Measurements from ENCODE around the gene EID3.
"Not testable (repeated sequence)": the region's sequence is repeated elsewhere in the genome, so short reads cannot be mapped to it uniquely, and the experiment has no call there.

Gene EID3

DNA sequence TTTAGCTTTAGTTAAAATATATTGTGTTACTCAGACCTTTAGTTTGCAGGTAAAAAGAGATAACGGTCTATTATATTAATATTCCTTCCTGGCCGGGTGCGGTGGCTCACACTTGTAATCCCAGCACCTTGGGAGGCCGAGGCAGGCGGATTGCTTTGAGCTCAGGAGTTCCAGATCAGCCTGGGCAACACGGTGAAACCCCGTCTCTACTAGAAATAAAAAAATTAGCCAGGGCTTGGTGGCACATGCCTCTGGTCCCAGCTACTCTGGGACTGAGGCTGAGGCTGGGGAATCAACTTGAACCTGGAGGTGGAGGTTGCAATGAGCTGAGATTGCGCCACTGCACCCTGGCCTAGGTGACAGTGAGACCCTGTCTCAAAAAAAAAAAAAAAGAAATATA is 13.2 kb upstream of the EID3 start:
- DNase-seq (ENCODE audit: low read depth): no peak

DNA sequence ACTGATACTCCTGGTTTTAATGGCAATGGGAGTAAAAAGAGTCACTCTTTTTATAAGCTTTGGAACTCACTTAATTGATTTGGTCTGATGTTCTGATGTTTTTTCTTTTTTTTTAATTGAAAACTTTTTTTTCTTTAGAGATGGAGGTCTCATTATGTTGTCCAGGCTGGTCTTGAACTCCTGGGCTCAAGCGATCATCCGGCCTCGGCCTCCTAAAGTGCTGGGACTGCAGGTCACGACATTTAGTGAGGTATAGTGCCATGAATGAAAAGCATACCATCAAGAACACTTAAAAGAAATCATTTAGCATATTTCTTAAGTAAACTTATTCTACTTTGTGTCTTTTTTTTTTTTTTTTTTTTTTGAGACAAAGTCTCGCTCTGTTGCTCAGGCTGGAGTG is 12.7 kb upstream of the EID3 start:
- no peak for DNase-seq (ENCODE audit: low read depth)

DNA sequence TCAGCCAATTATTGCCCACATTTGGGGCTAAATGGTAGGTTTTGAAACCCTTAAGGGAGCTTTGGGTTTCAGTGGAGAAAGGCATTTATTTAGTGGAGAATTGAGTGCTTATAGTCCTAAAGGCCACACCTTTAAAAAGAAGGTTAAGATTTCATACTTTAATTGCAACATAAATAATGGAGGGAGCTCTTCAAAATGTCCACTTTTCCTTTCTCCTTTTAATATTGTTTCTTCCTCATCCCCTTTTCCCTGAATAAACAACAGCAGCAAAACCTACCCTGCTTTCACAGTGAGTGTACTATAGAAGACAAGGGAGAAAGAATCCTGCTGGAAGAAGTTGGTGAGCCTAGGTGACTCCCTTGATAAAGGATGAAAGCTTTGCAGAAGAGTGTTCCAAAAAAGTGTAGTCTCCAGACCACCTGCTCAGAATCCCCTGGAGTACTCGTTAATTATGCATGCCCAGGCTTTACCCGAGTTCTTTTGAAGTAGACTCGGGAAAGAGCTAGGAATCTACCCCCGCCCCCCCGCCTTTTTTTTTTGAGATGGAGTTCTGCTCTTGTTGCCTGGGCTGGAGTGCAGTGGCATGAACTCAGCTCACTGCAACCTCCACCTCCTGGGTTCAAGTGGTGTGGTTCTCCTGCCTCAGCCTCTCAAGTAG is 11.5 kb upstream of the EID3 start:
- DNase-seq (ENCODE audit: low read depth): no peak

DNA sequence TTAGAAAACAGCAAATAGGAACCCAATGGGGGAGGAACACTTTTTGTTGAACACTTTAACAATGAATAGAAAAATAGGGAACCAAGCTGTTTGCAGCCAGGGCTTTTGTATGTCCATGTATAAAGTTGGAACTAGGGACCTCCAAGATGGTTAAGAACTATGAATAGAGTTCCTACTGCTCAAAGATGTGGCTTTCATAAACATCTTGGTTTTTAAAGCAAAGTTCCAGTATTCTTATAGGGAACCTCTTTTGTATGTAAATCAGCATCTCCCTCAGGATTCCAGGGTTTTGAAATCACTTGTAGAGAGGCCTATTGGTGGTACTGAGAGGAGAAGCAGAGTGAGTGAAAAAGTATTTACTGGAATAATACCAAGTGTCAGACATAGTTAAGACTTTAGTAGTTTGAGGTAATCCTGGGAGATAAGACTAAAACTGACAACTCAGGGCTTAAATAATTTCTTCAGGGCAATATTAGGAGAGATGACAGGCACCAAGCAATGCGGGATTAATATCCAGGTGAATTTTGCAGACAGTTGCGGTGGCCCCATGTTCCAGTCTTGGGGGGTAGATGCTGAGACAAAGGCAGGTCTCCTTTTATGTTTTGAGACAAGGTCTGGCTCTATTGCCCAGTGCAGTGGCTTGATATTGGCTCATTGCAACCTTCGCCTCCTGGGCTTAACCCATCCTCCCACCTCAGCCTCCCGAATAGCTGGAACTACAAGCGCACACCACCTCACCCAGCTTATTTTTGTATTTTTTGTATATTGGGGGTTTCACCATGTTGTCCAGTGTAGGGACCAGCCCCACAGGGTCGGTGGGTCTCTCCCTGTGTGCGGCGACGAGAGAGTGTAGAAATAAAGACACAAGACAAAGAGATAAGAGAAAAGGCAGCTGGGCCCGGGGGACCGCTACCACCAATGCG is 10.4 kb upstream of the EID3 start:
- DNase-seq (ENCODE audit: low read depth): no peak

DNA sequence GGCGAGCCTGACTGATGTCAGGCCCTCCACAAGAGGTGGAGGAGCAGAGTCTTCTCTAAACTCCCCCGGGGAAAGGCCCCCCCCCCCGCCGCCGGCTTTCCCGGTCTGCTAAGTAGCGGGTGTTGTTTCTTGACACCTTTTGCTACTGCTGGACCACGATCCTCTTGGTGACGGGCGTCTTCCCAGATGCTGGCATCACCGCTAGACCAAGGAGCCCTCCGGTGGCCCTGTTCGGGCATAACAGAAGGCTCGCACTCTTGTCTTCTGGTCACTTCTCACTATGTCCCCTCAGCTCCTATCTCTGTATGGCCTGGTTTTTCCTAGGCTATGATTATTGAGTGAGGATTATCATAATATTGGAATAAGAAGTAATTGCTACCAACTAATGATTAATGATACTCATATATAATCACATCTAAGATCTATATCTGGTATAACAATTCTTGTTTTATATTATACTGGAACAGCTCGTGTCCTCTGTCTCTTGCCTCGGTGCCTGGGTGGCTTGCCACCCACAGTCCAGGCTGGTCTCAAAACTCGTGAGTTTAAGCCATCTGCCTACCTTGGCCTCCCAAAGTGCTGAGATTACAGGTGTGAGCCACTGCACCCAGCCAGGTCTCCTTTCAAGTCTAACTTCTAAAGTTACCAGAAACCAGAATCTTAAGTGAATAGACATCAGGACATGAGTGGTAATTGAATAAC is 9.2 kb upstream of the EID3 start:
- not testable (repeated sequence) for DNase-seq (ENCODE audit: low read depth)

DNA sequence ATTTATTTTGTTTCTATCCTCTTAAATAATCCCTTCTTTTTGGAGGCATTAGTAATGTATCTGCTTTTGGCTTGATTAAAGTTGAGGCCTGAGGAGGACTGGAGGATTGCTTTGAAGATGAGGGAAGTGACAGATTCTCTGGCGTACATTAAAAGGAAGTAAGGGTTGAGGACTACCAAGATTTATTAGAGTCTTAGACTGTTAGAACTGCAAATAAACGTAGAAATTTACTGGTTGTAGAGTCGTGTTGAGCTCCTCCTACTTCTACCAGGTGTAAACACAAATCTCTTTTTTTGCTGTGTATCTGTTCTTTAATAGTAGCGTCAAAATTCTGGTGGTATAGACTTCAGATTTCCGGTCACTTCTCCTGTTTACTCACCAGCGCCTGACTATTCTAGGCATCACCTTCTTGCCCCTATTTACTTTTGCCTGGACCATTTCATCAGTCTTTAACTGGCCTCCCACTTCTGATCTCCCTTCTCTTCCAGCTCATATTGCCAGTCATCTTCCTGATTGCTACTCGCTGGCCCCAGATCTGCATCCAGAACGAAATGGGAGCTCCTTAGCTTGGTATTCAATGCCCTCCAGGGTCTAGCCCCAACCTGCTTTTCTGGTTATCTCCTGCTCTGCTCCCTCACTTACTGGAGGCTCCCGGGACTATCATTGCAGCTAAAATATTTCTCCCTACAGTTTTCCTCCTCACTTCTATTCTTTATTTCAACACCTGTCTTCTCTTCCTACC is 8.4 kb upstream of the EID3 start:
- no peak for DNase-seq (ENCODE audit: low read depth)

DNA sequence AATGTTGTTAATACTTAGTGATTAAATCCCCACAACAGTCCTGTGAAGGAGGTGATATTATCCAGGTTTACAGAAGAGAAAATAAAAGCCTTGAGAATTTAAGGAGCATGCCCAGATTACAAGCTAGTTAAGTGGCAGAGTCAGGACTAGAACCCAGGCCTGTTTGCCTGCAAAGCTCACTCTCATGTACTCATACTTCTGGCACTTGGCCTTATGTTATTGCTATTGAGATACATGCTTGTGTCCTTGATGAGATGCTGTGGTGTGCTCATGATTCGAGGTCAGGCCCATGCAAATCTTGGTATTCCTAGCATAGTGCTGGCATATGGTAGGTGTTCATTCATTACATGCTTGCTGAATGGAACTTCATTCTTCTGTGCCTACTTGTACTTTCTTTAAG is 7.6 kb upstream of the EID3 start:
- DNase-seq (ENCODE audit: low read depth): no peak

DNA sequence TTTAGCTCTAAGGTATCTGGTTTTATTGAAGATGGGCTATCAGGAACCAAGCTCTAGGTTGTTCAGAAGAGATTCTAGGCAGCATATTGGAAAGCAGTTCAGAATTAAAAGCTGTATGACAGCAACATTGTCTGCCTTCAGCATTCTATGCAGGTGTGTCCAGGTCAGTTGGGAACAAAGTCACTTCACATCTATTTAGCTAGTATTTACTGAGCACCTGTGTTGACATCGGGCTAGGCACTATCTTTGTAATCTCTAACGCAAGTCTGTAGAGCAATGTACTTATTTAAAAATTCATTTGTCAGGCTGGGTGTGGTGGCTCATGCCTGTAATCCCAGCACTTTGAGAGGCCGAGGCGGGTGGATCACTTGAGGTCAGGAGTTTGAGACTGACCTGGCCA is 6.8 kb upstream of the EID3 start:
- no peak for DNase-seq (ENCODE audit: low read depth)

DNA sequence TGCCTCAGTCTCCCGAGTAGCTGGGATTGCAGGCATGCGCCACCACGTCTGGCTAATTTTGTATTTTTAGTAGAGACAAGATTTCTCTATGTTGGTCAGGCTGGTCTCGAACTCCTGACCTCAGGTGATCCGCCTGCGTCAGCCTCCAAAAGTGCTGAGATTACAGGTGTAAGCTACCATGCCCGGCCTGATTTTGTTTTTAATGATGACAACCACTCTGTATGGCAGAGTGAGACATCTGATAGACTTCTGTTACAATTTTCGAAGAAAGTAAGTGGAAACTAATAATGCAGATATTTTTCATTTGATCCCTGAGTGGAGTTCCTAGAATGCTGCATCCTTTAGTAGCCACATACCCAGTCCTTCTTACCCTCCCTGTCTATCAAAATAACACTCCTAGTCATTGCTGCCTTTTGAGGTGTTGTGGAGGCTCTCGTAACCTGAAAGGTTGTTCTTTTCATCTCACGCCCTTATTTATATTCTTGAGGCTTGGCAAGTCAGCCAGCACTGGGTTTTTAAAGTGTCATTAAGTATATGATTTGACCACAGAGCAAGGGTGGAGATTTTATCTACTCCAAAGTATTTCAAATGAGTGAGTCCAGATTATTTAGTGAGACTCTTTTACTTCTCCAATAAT is 5.9 kb upstream of the EID3 start:
- DNase-seq (ENCODE audit: low read depth): no peak

DNA sequence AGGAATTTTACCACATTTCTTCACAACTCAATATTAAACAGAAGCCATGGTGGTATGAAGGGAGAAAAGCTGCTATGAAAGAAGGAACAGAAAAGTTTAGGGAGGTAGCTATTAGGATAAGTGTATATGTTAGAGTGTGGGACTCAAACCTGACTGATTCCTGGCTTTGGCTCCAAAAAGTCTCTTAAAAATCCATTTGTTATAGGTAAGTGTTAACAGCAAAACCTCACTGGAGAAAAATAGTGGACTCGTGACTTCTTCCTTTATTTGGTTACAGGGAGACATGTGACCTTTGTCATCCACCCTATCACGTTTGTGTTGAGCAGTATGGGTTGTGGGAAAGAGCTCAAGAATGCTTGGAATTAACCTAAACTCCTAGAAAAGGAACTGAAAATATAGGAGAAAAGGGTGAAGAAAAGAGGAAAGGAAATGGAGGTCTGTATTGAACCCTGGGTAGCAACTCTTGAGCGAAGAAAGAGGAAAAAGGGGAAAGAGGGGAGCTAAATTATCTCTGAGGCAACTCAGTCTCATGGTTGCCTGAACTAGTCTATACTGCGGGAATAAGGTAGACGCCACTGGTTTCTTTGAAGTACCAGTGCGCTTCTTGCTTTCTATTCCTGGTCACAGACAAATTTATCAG is 3.6 kb upstream of the EID3 start:
- no peak for DNase-seq (ENCODE audit: low read depth)

DNA sequence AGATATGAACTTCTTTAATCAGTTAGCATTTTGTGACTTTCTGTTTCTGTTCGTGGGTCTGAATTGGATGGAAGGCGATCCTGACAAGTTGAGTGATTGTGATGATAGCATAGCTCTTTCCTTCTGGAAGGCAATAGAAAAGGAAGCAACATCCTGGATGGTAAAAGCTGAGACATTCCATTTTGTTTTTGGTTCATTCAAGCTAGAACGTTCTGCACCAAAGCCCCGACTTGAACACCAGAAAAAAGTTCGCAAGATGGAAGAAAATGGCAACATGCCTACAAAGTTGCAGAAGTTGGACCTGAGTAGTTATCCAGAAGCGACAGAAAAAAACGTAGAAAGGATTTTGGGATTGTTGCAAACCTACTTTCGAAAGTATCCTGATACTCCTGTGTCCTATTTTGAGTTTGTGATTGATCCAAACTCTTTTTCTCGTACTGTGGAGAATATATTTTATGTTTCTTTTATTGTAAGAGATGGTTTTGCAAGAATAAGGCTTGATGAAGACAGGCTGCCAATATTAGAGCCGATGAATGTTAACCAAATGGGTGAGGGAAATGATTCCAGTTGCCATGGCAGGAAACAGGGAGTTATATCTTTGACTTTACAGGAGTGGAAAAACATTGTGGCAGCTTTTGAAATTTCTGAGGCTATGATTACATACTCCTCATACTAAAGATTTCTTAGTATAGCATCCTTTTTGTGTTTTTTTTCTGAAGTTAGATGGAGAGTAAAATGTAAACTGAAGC is 896 bp downstream of the EID3 start:
- DNase-seq (ENCODE audit: low read depth): no peak

DNA sequence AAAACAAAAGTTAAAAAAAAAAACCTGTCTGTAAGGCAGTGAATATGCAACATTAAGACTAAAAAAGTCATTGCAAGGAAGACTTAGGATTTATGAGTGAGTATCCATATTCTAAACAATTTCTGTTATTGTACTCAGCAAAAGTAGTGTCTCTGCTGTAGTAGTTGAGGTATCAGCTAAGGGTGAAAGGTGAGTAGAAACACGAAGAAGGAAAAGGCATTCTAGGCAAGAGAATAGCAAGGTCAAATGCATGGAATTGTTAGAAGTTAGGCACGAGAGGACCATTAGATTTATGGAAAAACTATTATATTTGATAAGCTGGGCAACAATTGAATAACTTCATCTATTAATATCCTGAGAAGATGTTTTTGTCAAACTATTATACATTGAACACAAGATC is 1.8 kb downstream of the EID3 start:
- DNase-seq (ENCODE audit: low read depth): no peak

DNA sequence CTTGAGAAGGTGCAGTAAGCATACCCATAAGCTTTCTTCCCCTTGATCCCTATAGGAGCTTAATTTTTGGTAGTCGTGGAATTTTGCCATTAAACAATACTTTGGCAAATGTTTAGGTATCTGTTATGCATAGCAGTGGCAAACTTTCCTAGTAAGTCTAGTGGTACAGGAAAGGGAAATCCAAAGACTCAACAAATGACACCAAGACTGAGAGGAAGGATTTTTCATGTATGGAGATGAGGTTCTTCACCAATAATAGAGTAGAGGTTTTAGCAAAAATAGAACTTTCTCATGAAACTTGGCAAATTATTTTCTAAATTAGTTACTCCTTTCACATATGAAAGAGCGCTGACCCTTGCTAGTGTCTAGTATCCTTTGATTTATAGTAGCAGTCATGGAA is 2.8 kb downstream of the EID3 start:
- no peak for DNase-seq (ENCODE audit: low read depth)

DNA sequence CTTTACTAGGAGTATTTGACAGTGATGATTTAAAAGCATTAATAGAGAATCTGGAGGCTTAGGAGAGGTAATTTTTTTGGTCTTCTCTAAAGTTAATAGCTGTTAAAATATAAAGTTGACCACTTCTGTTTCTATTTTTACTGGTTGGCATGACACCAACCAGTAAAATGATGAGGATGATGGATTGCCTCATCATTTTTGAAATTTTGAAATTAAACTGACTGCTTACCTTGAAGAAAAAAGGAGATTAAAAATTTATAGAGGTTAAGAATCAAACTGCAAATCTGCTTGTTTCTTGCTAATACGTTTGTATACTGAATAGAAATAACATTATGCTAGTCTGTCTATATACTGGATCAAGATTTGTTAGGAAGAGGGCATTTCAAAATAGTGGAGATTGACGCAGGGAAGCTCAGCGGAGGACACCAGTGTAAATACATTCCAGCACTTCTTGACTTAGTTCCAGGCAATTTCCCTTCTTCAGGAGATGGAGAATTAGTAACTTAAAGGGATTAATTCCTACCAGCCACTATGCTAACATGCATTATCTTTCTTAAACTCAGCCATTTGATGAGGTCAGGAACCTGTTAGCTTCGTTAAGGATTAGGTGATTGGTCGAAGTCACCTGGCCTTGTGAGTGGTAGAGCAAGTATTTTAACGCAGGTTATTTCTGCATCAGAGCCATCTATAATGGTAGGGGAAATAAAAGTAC is 3.6 kb downstream of the EID3 start:
- no peak for DNase-seq (ENCODE audit: low read depth)

DNA sequence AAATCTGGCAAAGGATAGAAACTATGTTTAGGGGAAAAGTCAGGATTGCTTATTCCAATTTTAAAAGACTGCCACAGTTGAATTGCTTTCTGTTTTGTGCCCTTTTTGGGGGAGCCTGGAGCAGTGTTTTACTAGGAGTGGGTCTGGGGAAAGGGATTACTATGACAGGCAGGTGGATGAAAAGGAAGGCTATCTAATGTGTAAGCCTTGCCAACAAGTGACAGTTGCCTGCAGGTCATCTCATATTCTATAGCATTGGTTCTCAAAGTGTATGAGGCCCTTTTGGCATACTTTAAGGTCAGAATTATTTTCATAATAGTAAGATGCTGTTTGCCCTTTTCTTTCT is 4.1 kb downstream of the EID3 start:
- DNase-seq (ENCODE audit: low read depth): no peak

DNA sequence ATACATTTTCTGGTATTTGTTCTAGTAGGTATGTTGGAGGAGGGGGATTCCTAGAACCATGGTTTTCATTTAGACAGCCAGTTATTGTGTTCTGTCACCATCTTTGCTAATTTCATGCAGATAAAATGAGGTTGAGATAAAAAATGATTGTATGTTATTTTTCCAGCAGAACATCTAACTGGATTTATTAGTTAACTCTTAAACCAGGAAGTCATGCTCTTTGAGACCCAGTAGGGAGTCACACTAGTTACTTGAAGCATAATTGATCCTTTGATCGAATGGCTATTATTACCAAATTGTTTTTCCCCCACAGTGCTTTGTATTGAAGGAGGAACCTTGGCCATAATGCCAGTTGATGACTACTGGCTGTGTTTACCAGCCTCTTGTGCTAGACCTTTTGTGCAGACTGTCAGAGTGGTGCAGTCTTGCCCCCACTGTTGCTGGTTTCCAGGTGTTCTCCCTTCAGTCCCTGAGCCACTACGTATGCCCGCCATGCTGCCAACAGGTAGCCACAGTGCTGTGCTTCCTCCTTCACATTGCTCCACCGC is 6.0 kb downstream of the EID3 start:
- no peak for DNase-seq (ENCODE audit: low read depth)

DNA sequence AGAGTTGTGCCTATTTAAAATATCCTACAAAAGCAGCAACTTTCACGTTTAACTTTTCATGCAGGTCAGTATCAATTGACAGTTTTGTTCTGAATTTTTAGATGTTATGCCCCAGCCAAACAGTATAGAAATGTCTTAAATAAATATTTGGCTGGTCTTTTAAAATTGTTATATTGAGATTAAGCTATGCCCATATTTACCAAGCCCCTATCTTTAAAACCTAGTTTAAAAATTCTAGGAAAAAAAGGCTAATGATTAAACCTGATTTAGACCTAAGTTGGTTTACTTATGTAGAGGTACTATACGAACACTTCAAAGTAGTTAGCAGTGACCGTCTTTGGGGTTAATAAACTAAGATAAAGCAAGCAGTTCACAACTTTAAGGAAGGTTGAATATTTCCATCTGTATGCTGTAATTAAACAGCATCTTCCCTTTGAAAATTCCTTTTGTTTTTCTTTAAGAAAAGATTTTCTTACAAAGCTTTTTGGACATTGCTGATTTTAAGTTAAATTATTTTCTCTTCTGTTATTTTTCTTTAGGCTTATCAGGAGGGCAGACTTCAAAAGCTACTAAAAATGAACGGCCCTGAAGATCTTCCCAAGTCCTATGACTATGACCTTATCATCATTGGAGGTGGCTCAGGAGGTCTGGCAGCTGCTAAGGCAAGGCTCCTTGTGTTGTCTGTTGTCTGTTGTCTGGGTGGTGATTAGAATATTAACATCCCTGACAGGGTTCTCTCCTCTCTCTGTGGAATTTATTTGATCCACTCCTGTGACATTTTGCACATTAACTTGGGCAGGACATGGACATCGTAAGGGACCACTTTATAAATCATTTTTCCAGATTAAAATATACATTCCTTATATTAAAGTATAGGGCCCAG is 7.5 kb downstream of the EID3 start:
- no peak for DNase-seq (ENCODE audit: low read depth)

DNA sequence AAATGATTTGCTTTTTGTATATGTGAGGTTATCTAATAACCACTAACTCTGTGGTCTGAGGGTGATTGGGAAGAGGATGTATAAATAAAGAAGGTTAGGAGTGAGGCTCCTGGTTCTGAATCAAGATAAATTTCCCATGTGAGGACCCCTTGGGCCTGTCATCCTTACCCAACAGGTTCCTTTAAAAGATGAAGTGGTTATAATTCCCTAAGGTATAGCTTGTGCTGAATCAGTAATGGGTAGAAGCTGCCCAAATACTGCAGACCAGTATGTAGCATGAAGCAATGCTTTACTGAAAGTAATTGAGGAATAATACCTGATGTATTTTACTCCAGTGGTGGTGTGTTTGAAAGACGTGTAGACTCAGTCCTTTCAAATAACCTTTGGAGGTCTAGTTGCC is 8.7 kb downstream of the EID3 start:
- no peak for DNase-seq (ENCODE audit: low read depth)

DNA sequence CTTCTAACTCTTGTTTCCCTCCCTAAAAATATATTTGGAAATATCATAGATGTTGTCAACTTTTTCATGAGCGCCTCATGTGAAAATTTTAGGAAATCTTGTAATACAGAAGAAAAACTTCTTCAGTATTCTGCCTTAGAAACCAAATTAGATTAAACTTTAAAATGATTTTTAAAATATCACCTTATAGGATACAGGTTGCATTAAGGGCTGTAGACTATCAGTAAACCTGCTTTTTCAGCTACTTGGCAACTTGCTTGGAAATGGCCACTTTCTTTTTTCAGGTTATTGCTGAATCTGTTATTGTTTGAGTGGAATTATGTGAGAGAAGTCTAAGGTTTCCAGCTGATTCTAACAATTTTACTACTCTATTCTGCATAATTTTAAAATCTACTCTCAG is 9.1 kb downstream of the EID3 start:
- no peak for DNase-seq (ENCODE audit: low read depth)
